Measurements from ENCODE around the gene PTPRM.

The PTPRM gene

GRCh38 chr18:8081872-8082553, 514.9 kb downstream of the PTPRM start:
- no peak for DNase-seq

GRCh38 chr18:8084160-8084559, 517.0 kb downstream of the PTPRM start:
- no peak for DNase-seq

DNA sequence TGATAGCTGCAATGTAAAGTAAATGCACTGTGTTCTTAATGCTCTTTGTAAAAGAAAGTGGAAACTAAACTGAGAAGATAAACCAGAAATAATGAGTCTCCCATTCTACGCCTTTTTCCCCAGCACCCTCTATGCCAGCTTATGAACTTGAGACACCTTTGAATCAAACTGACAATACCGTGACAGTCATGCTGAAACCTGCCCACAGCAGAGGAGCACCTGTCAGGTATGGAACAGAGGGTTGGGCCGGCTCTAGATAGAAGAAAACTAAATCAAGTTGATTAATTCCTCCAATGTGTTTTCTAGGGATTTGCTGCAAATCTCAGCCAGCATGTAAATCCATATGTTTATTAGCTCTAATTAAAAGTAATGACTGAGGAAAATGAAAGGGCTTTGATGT, 521.5 kb downstream of the PTPRM start:
- no peak for DNase-seq

DNA sequence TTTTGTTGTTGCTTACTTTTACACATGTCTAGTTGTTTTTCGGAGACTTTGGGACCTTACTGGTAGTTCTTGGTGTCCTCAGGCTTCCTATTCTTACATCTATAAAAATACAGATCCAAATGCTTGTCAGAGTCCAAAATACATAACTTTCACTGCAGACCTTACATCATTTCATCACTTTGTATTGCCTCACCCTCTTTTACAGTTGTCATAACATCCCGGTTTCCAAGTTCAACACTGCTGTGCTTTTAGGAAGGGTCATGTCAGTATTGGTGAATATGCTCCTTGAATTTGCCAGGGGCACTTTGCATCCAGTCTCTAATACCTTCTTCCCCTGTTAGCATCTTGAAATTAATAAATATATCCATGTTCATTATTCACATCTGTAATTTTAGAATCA, 523.9 kb downstream of the PTPRM start:
- no peak for DNase-seq

GRCh38 chr18:8095947-8096570, 528.9 kb downstream of the PTPRM start:
- no peak for DNase-seq

DNA sequence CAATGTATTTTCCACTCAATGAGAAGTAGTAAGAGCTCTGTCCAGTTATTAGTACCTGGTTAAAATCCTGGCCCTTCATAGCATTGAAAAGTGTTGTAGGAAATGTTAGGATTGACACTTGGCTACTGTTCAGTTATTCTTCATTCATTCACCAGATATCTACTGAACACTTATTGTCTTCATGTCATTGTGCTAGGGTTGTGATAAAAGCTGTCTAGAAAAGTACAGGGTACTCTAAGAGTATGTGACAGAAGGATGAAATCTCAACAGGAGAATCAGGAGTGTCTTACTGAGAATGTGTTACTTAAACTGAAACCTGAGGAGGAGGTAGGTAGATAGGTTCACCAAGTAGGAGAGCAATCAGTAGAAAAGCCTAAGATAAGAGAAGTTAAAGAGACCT, 530.3 kb downstream of the PTPRM start:
- DNase-seq = no peak

GRCh38 chr18:8097927-8098326, 530.8 kb downstream of the PTPRM start:
- DNase-seq = no peak

- DNase-seq = no peak
These were observed 539.5 kb downstream of the PTPRM start for GRCh38 chr18:8106603-8107002.

DNA sequence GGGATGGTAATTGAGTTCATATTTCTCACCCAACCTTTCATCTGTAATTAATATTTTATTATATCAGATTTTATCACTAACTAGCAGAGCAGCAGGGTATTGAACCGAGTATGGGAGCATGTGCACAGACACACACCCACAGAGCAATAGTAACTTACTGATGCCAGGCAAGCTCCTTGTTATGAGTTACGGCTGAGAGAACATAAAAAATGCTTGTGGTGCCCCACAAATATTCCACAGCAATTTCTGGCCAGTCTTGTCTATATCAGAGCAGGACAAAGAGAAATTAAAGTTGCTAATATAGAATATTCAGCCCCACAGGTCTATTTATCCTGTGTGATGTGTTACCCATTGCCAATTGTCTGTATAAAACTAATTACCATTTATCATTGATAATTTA, 540.3 kb downstream of the PTPRM start:
- DNase-seq = no peak

DNA sequence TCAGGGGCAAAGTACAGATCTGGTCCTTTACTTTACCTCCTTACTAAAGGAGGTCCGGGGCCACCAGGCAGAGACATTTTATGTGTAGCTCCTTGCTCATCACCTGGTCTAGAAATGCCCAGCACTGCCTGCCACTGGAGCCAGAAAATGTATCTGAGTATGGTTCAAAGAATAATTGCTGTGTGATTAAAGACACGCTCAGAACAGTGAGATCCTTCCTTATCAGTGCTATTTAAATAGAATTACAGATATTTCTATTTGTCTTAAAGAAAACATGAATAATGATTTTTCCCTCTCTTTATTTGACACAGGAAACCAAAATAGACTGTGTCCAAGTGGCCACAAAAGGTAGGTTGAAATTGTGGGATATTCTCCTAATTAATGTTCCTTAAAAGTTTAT, 547.4 kb downstream of the PTPRM start:
- DNase-seq = no peak

DNA sequence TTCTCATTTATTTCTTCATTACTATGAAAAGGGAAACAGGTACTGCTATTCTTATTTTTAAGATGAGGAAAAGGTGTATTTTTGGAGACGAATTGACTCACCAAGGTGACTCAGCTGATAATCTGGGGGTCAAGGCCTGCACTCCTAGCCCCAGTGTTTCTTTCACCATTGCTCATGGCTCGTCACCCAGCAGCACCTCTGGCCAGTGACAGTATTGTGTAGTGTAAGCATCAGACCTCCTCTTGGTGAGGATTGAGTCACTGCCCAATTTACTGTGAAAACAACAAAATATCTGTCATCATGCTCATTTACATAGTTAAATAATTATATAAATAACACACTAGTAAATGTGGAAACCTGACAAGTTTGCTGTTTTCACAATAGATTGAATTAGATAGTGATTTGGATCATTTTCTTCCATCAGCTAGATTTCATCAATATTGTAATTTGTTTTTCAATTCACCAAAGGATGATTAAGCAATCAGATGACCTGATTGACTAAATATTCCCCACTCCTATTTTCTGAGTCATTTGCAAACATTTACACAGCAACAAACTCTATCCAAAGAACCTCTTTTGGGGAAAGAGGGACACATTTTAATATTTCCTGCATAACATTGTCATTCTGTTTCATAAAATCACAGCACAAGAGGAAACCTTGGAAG, 549.4 kb downstream of the PTPRM start:
- DNase-seq = no peak

DNA sequence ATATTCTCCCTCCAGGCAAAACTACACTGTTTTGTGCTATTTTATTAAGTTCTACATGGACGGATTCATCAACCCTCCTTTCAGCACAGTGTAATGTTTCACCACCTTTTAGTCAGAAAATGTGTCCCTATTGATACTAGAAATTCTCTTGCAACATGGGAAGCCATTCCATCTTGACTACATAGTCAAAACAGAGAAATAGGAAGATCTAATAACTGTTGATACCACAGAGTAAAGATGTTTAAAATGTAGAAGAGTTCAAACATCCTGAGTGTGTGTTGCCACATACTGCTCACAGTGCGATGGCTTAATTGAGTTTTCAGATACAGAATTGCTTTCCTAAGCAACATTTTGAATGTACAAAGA, 549.9 kb downstream of the PTPRM start:
- DNase-seq = no peak

GRCh38 chr18:8121101-8121500, 554.0 kb downstream of the PTPRM start:
- DNase-seq = no peak

- DNase-seq = no peak
These were observed 554.9 kb downstream of the PTPRM start for GRCh38 chr18:8121942-8122480.

DNA sequence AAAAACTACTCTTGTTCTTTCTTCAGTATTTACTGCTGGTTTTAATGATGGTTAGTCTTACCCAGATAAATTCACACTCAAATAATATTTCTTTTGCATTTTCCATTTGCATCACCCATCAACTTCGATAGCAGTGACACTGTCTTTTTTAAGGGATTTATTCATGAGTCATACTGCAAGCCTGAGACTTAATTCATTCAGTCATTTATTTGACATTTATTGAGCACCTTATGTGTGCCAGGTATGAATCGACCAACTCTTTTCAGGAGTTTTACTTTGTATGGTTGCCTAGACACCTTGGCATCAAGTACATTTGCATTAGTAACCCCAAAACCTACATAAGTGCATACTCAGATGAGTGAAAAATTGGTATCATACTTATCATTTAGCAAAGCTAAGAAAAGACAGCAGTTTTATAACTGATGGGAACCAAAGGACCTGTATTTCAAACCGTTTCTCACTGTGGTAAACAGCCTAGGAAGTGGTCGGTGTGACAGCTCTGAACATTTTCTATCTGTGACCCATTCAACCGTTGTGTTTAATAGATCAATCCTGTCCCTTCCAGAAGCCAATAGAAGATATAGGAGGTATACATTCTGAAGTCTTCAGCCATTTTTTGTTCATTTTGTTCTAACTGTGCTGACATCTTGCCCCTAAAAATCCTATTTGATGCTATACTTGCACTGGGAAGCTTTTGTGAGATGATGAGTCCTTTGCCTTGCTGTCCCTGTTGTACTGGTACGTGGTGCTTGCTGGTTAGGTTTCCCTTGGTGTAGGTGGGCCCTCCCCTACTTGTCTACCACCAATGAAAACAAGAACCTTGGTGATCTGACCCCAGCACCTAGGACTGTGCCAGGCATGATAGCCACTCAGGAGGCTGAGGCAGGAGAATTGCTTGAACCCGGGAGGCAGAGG, 557.4 kb downstream of the PTPRM start:
- DNase-seq = no peak

GRCh38 chr18:8130096-8130495, 563.0 kb downstream of the PTPRM start:
- DNase-seq = no peak

GRCh38 chr18:8133032-8133431, 565.9 kb downstream of the PTPRM start:
- DNase-seq = no peak

DNA sequence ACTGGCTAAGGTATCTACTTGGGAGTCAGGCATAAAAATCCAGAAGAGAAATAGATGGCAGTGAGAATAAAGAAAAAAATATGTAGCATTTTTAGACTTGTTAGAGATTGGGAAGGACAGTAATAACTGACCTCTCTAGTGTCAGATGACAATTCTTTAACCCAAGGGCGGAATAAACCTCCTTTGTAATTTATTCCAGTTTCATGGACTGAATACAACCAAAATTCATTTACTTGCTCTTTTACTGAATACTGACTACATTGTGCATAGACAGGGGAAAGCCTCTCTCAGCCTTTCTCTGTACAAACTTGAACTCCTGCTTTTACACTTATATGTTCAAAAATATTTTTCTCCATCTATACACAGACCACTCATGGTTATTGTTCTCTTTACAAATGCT, 566.8 kb downstream of the PTPRM start:
- DNase-seq = no peak

GRCh38 chr18:8139127-8139527, 572.0 kb downstream of the PTPRM start:
- no peak for DNase-seq

GRCh38 chr18:8139891-8140406, 572.8 kb downstream of the PTPRM start:
- no peak for DNase-seq

DNA sequence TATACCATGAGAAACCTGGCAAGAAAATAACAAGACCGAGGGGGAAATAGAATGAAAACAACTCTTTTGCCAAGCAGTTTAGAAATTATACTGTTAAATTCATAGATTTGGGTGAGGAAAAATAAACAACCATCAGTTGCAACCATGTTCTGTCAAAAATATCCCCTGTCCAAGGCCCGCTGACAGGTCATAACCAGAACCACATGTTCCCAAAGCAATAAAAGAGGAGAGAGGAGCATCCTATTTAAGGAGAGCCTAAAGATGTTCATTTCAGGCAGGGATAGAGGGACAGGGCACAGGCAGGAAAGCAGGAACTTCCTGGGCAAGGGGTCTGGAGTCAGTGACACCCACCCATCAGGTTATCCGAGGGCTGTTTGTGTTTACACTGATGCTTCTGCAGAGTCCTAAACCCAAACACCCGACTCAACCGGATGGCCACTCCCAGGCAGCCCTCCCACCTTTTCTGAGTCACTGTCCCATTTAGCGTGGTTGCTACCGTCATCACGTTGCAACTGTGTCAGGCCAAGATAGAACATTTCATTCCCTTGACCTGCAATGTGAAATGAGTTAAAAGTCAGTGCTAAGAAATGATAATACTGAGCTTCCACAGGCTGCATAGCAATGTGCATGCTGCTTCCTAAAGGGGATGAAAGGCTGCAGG, 573.9 kb downstream of the PTPRM start:
- no peak for DNase-seq

GRCh38 chr18:8142131-8142711, 575.1 kb downstream of the PTPRM start:
- DNase-seq = no peak
